SK-N-MC (cell line): ENCODE results near the gene CEP83.

Source experiments
- EZH2 ChIP-seq: fragments of 200-600 bp; sonication (generic); IDR thresholded peaks from one replicate; pipeline ENCODE4 v1.6.1; 2017; ENCODE audit warnings: antibody characterized with exemption
- FOXP2 ChIP-seq: optimal IDR thresholded peaks from 2 replicates; pipeline ENCODE3; 2011; ENCODE audit warnings: mild to moderate bottlenecking, moderate library complexity; ENCODE audit not compliant: insufficient read depth; ENCODE audit errors: extremely low read length, control extremely low read depth
- POLR2AphosphoS5 ChIP-seq: IDR thresholded peaks from 2 replicates; pipeline ENCODE4 v1.6.1; 2012; ENCODE audit warnings: mild to moderate bottlenecking, low read depth, low read length, borderline replicate concordance

DNA sequence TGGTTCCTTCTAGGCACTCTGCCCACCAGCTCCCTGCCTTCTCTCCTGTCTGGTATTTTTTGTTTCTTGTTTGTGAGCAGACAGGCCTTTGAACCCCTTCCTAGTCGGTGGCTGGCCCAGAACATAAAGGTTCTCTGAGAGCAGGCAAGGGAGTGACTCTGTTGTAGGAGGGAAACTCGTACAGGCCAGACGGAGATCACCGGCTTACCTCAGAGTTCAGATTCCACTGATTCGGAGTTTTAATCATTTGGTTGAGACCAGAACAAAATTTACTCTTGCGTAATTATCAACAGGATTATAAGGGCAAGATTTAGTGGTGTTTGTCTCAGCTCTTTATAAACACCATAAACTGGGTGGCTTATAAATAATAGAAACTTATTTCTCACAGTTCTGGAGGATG is 182.9 kb downstream of the CEP83 start:
- TF ChIP-seq EZH2 (no peak), POLR2AphosphoS5 (no peak), FOXP2 (no peak)
